ENCODE measurements around the gene IRF2BP1.

- TF ChIP-seq CTCF (IDR thresholded peaks at IDR 0.05) (no peak), POLR2A (IDR thresholded peaks at IDR 0.05) (no peak)
These were observed 49.3 kb upstream of the IRF2BP1 start for GRCh38 chr19:45935267-45935666.
